NCI-H82 treated with DMSO at 0.1 percent for 48 hours (cell line): Measurements from ENCODE around the gene TAF8.

Source experiments
- DNase-seq: peaks from one replicate; lab custom pipeline; 2025; ENCODE audit not compliant: unreplicated experiment; lab: John Stamatoyannopoulos, UW

Gene TAF8

GRCh38 chr6:42049948-42050296, 402 bp upstream of the TAF8 start:
- DNase-seq = no peak

- no peak for DNase-seq
Measured at GRCh38 chr6:42051268-42051653, 937 bp downstream of the TAF8 start.

DNA sequence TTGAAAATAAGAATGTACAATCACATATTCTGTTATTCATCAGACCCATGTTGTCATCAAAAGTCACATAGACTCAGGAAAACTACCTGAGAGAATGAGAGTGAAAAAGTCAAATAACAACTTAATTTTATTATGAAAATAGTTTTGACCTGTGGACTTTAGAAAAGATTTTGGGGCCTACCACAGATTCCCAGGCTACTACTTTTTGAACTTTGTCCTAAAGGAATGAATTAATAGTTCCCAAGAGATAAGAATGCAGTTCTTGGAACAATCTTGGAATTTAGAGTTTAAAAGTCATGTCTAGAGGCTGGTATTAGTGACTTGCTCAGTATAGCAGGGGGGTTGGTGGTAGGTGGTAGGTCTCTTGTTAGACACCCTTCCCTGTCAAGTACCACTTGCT, 3.3 kb downstream of the TAF8 start:
- DNase-seq = no peak

- no peak for DNase-seq
Measured at GRCh38 chr6:42059743-42060142, 9.4 kb downstream of the TAF8 start.

DNA sequence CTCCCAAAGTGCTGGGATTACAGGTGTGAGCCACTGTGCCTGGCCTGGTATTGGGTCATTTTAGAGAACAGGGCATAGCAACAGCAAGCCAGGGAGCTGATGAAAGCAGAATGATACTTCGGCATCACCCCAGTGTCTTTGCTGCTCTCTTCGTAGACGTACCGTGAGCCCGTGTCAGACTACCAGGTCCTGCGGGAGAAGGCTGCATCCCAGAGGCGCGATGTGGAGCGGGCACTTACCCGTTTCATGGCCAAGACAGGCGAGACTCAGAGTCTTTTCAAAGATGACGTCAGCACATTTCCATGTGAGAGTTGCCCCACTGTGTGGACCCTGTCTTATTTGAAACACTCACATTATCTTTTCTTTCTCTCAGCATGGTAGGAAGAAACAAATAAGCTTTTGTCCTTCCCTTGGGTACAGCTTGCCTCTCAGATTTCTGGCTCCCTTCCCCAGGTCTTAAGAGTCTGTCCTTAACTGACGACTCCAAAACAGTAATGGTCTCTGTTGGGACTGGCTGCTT, 15.9 kb downstream of the TAF8 start:
- no peak for DNase-seq

DNA sequence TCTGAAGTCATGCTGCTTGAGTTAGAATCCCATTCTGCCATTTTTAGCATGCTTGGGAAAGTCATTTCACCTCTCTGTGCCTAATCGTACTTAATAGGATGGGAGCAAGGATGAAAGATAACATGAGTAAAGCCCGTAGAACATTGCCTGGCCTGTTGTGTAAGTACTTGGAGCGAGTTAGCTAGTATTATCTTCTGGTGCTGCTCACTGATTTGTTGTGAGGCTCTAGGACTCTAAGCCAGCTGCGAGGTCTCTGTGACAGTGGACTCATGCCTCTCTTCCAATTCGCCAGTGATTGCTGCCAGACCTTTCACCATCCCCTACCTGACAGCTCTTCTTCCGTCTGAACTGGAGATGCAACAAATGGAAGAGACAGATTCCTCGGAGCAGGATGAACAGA, 17.8 kb downstream of the TAF8 start:
- no peak for DNase-seq

GRCh38 chr6:42068872-42069522, 18.7 kb downstream of the TAF8 start:
- DNase-seq = no peak

- DNase-seq = no peak
Measured at GRCh38 chr6:42071881-42072583, 21.7 kb downstream of the TAF8 start.

GRCh38 chr6:42073287-42073686, 23.0 kb downstream of the TAF8 start:
- DNase-seq = no peak

GRCh38 chr6:42075159-42075838, 25.0 kb downstream of the TAF8 start:
- peak; percentile 2 for DNase-seq

- no peak for DNase-seq
Measured at GRCh38 chr6:42078386-42078785, 28.1 kb downstream of the TAF8 start.

GRCh38 chr6:42079941-42080464, 29.7 kb downstream of the TAF8 start:
- no peak for DNase-seq

DNA sequence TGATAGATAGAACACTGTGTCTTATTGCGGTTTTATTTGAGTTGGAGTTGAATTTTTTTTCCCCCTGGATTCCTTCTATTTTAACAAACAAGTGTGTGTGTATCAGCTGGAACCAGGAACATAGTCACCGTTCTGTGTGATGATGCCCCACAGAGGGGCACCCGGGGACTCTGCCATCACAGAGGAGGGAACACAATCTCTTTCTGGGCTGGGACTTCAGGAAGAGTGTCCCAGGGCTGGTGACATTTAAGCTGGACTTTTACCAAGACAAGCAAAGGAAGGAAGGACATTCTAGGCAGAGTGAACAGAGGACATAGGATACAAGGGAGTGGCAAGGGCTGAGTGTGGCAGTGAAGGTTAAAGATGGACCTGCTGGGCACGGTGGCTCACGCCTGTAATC, 33.2 kb downstream of the TAF8 start:
- DNase-seq = no peak

GRCh38 chr6:42084889-42085288, 34.6 kb downstream of the TAF8 start:
- no peak for DNase-seq

DNA sequence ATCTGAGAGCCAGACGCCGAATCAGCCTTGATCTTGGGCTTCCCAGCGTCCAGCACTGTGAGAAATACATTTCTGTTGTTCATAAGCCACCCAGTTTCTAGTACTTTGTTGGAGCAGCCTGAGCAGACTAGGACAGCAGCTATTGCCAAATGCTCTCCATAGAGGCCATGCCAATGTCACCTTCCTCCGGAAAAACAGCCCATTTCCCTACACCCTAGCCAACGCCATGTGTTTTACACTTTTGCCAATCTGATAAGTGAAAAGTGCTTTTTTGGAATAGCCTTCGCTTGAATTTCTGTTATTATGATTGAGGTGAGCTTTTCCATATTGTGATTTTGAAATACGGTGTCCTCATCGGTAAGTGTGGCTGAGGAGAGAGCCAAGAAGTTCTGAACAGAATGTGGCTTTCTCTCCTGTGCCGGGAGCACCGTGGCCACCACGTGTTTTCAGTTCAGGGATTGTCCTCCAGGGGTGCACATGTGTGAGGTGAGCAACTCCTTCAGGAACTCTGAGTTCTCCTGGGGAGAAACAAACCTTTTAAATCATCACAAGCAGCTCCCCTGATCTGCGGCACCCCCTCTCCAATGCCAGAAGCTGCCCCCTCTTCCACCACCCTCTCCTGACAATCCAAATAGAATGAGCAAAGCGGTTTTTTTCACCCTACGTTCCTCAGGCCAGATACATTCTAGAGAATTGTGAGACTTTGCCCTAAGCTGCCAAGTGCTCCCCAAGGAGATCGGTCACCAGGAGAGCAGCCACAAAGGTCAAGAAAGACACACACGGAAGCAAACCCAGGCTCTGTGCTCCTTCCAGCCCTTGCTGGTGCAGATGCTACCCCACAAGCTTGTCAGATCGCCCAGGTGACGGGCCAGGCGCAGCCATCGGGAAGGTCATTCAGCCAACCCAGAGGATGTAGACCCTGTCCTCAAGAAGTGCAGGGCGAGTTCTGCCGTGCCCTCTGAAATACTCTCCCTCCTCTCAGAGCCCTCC, 36.0 kb downstream of the TAF8 start:
- no peak for DNase-seq

DNA sequence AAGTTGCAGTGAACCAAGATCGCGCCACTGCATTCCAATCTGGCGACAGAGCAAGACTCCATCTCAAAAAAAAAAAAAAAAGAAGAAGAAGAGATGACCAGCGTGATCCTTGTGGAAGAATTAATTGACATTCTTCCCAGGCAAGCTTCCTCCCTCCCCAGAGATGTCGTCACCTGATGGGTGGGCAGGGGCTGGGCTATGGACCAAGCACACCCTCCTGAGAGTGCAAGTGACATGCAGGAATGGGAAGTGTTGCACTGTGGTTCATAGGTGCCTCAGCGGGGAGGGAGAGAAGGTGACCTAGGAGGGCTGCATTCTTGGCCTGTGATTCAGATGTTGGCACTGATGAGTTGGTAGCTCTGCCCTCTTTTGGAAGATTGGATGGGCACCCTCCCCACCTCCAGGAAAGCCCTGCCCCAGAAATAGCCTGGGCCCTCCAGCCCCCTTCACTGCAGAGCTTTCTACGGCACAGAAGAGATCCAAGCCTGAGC, 37.8 kb downstream of the TAF8 start:
- no peak for DNase-seq

- no peak for DNase-seq
Measured at GRCh38 chr6:42090819-42091717, 40.7 kb downstream of the TAF8 start.

GRCh38 chr6:42091718-42092023, 41.3 kb downstream of the TAF8 start:
- DNase-seq = no peak

GRCh38 chr6:42093582-42094329, 43.4 kb downstream of the TAF8 start:
- no peak for DNase-seq
